Measurements from ENCODE around the gene CHST3.

GRCh38 chr10:72058989-72059842, 95.0 kb downstream of the CHST3 start:
- TF ChIP-seq, protein P1, sequence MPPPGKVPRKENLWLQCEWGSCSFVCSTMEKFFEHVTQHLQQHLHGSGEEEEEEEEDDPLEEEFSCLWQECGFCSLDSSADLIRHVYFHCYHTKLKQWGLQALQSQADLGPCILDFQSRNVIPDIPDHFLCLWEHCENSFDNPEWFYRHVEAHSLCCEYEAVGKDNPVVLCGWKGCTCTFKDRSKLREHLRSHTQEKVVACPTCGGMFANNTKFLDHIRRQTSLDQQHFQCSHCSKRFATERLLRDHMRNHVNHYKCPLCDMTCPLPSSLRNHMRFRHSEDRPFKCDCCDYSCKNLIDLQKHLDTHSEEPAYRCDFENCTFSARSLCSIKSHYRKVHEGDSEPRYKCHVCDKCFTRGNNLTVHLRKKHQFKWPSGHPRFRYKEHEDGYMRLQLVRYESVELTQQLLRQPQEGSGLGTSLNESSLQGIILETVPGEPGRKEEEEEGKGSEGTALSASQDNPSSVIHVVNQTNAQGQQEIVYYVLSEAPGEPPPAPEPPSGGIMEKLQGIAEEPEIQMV (tag; conservative IDR thresholded peaks at IDR 0.05; ENCODE audit: low read depth), result no peak
- no peak for TF ChIP-seq NCOA2 (IDR thresholded peaks at IDR 0.05; ENCODE audit: partially characterized antibody in 2 of 2)
- TF ChIP-seq CTCF (IDR thresholded peaks at IDR 0.05 in 2 of 3, conservative IDR thresholded peaks at IDR 0.05 in 1 of 3; ENCODE audit: insufficient read depth in 2 of 3, low read depth in 1 of 3, low read length in 3 of 3), result no peak
- no peak for TF ChIP-seq BRF1 (IDR thresholded peaks at IDR 0.05; ENCODE audit: borderline replicate concordance, extremely low read depth, insufficient read length)
- TF ChIP-seq SNRNP70 (optimal IDR thresholded peaks at IDR 0.05; ENCODE audit: low read depth, low read length), result no peak
- TF ChIP-seq, protein P2, sequence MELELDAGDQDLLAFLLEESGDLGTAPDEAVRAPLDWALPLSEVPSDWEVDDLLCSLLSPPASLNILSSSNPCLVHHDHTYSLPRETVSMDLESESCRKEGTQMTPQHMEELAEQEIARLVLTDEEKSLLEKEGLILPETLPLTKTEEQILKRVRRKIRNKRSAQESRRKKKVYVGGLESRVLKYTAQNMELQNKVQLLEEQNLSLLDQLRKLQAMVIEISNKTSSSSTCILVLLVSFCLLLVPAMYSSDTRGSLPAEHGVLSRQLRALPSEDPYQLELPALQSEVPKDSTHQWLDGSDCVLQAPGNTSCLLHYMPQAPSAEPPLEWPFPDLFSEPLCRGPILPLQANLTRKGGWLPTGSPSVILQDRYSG (tag; conservative IDR thresholded peaks at IDR 0.05; ENCODE audit: low read depth), result no peak
- TF ChIP-seq NONO (IDR thresholded peaks at IDR 0.05; ENCODE audit: low read depth in 2 of 2, low read length in 1 of 2), result no peak
- no peak for TF ChIP-seq POLR2A (conservative IDR thresholded peaks at IDR 0.05)

Measured in K562 (cell line).